ENCODE data around the gene PKD1L1. TPM values are rescaled to one million over a fixed set of nuclear protein-coding genes. Genes with fewer than 3 reads are reported as not detected.

The PKD1L1 gene
- total RNA-seq, 2 donors from 2014 or later: 0.13 to 0.20 TPM

GRCh38 chr7:47827351-47827756, 120.9 kb downstream of the PKD1L1 start:
- H3K27me3 ChIP-seq (ENCODE audit: control insufficient read depth, insufficient read depth, low read length, poor library complexity, severe bottlenecking): no peaks in the 10 kb centered on the region
- 87 to 88% methylated on average over 3 to 8 of the region's 8 CpGs for WGBS, 2 experiments (ENCODE audit: insufficient coverage in 1 of 2, insufficient read length in 1 of 2)
- no peak overlapping the region for H3K9ac ChIP-seq (ENCODE audit: extremely low read depth, low read length, poor library complexity, severe bottlenecking)
- no peak for TF ChIP-seq CTCF (conservative IDR thresholded peaks at IDR 0.05)
- H3K9me3 ChIP-seq (ENCODE audit: control insufficient read depth, low read length): no peaks in the 10 kb centered on the region
- H3K36me3 ChIP-seq (ENCODE audit: control insufficient read depth, insufficient read depth, low read length): no peaks in the 10 kb centered on the region
- no peak overlapping the region for H3K27ac Mint-ChIP-seq
- H3K4me1 ChIP-seq (ENCODE audit: control insufficient read depth, insufficient read depth, low read length): no peaks in the 10 kb centered on the region
- no peaks in the 10 kb centered on the region for H3K36me3 Mint-ChIP-seq (ENCODE audit: low read depth)
- no peak overlapping the region for H3K27ac ChIP-seq (ENCODE audit: low read depth, low read length)
- H3K4me3 Mint-ChIP-seq: no peak overlapping the region
- H3K4me1 Mint-ChIP-seq: no peaks in the 10 kb centered on the region
- no peak overlapping the region for H3K4me3 ChIP-seq (ENCODE audit: low read length)
- no peak for DNase-seq
- H3K27me3 Mint-ChIP-seq (ENCODE audit: insufficient read depth): no peaks in the 10 kb centered on the region
- H3K9me3 Mint-ChIP-seq: no peaks in the 10 kb centered on the region

GRCh38 chr7:47826754-47827153, 121.5 kb downstream of the PKD1L1 start:
- Histone ChIP-seq H3K4me3 (ENCODE audit: low read length) (no peak overlapping the region), H3K9ac (ENCODE audit: extremely low read depth, low read length, poor library complexity, severe bottlenecking) (no peak overlapping the region), H3K36me3 (ENCODE audit: control insufficient read depth, insufficient read depth, low read length) (no peaks in the 10 kb centered on the region), H3K27ac (ENCODE audit: low read depth, low read length) (no peak overlapping the region), H3K4me1 (ENCODE audit: control insufficient read depth, insufficient read depth, low read length) (no peaks in the 10 kb centered on the region), H3K9me3 (ENCODE audit: control insufficient read depth, low read length) (no peaks in the 10 kb centered on the region), H3K27me3 (ENCODE audit: control insufficient read depth, insufficient read depth, low read length, poor library complexity, severe bottlenecking) (no peaks in the 10 kb centered on the region)
- no peak for TF ChIP-seq CTCF (conservative IDR thresholded peaks at IDR 0.05)
- no peaks in the 10 kb centered on the region for H3K4me1 Mint-ChIP-seq
- WGBS, 2 experiments (ENCODE audit: insufficient coverage in 1 of 2, insufficient read length in 1 of 2): 93% methylated on average over 1 of the region's 1 CpG; no CpG with 5 or more reads in 1 of the 2 experiments
- DNase-seq: peak; percentile 8
- no peak overlapping the region for H3K27ac Mint-ChIP-seq
- no peaks in the 10 kb centered on the region for H3K27me3 Mint-ChIP-seq (ENCODE audit: insufficient read depth)
- H3K36me3 Mint-ChIP-seq (ENCODE audit: low read depth): no peaks in the 10 kb centered on the region
- no peaks in the 10 kb centered on the region for H3K9me3 Mint-ChIP-seq
- no peak overlapping the region for H3K4me3 Mint-ChIP-seq

GRCh38 chr7:47819607-47819920, 128.7 kb downstream of the PKD1L1 start:
- no peak for DNase-seq
- H3K9ac ChIP-seq (ENCODE audit: extremely low read depth, low read length, poor library complexity, severe bottlenecking): no peak overlapping the region
- no peak overlapping the region for H3K27ac Mint-ChIP-seq
- TF ChIP-seq CTCF (conservative IDR thresholded peaks at IDR 0.05): peak; percentile 8
- 100% methylated on average over 2 of the region's 3 CpGs; no CpG with 5 or more reads in 1 of the 2 experiments for WGBS, 2 experiments (ENCODE audit: insufficient coverage in 1 of 2, insufficient read length in 1 of 2)
- H3K4me3 ChIP-seq (ENCODE audit: low read length): no peak overlapping the region
- H3K27me3 ChIP-seq (ENCODE audit: control insufficient read depth, insufficient read depth, low read length, poor library complexity, severe bottlenecking): no peaks in the 10 kb centered on the region
- H3K27ac ChIP-seq (ENCODE audit: low read depth, low read length): no peak overlapping the region
- no peak overlapping the region for H3K4me3 Mint-ChIP-seq
- no peaks in the 10 kb centered on the region for H3K36me3 Mint-ChIP-seq (ENCODE audit: low read depth)
- no peaks in the 10 kb centered on the region for H3K9me3 Mint-ChIP-seq
- no peaks in the 10 kb centered on the region for H3K9me3 ChIP-seq (ENCODE audit: control insufficient read depth, low read length)
- H3K4me1 ChIP-seq (ENCODE audit: control insufficient read depth, insufficient read depth, low read length): no peaks in the 10 kb centered on the region
- no peaks in the 10 kb centered on the region for H3K36me3 ChIP-seq (ENCODE audit: control insufficient read depth, insufficient read depth, low read length)
- H3K27me3 Mint-ChIP-seq (ENCODE audit: insufficient read depth): no peaks in the 10 kb centered on the region
- peaks cover 1% of the 10 kb centered on the region for H3K4me1 Mint-ChIP-seq
